ENCODE measurements around the gene PHB1.
"Not testable (repeated sequence)": the region's sequence is repeated elsewhere in the genome, so short reads cannot be mapped to it uniquely, and the experiment has no call there.

PHB1 gene

GRCh38 chr17:49386373-49386772, 28.3 kb downstream of the PHB1 start:
- TF ChIP-seq ZNF274 (IDR thresholded peaks at IDR 0.05; ENCODE audit: low read depth, low read length), result no peak
- H3K4me3 ChIP-seq (ENCODE audit: low read length), result no peak overlapping the region

- no peak overlapping the region for H3K4me3 ChIP-seq (ENCODE audit: low read length)
- TF ChIP-seq ZNF274 (IDR thresholded peaks at IDR 0.05; ENCODE audit: low read depth, low read length), result no peak
Observed at GRCh38 chr17:49384951-49385350, 29.7 kb downstream of the PHB1 start.

GRCh38 chr17:49383060-49383459, 31.6 kb downstream of the PHB1 start:
- TF ChIP-seq ZNF274 (IDR thresholded peaks at IDR 0.05; ENCODE audit: low read depth, low read length), result no peak
- no peak overlapping the region for H3K4me3 ChIP-seq (ENCODE audit: low read length)

- no peak overlapping the region for H3K4me3 ChIP-seq (ENCODE audit: low read length)
- no peak for TF ChIP-seq ZNF274 (IDR thresholded peaks at IDR 0.05; ENCODE audit: low read depth, low read length)
Observed at GRCh38 chr17:49382556-49382955, 32.1 kb downstream of the PHB1 start.

GRCh38 chr17:49381793-49382192, 32.9 kb downstream of the PHB1 start:
- TF ChIP-seq ZNF274 (IDR thresholded peaks at IDR 0.05; ENCODE audit: low read depth, low read length), result no peak

GRCh38 chr17:49381033-49381432, 33.6 kb downstream of the PHB1 start:
- no peak for TF ChIP-seq ZNF274 (IDR thresholded peaks at IDR 0.05; ENCODE audit: low read depth, low read length)
- H3K4me3 ChIP-seq (ENCODE audit: low read length), result no peak overlapping the region

More at GRCh38 chr17:49381793-49382192, 32.9 kb downstream of the PHB1 start:
- H3K4me3 ChIP-seq (ENCODE audit: low read length), result no peak overlapping the region

GRCh38 chr17:49379926-49380325, 34.8 kb downstream of the PHB1 start:
- TF ChIP-seq ZNF274 (IDR thresholded peaks at IDR 0.05; ENCODE audit: low read depth, low read length), result no peak
- H3K4me3 ChIP-seq (ENCODE audit: low read length), result no peak overlapping the region

GRCh38 chr17:49378311-49378710, 36.4 kb downstream of the PHB1 start:
- H3K4me3 ChIP-seq (ENCODE audit: low read length), result no peak overlapping the region
- no peak for TF ChIP-seq ZNF274 (IDR thresholded peaks at IDR 0.05; ENCODE audit: low read depth, low read length)

GRCh38 chr17:49375544-49375943, 39.1 kb downstream of the PHB1 start:
- TF ChIP-seq ZNF274 (IDR thresholded peaks at IDR 0.05; ENCODE audit: low read depth, low read length), result no peak
- H3K4me3 ChIP-seq (ENCODE audit: low read length), result no peak overlapping the region

- no peak overlapping the region for H3K4me3 ChIP-seq (ENCODE audit: low read length)
- no peak for TF ChIP-seq ZNF274 (IDR thresholded peaks at IDR 0.05; ENCODE audit: low read depth, low read length)
Observed at GRCh38 chr17:49373115-49373514, 41.6 kb downstream of the PHB1 start.

GRCh38 chr17:49372425-49372824, 42.3 kb downstream of the PHB1 start:
- TF ChIP-seq ZNF274 (IDR thresholded peaks at IDR 0.05; ENCODE audit: low read depth, low read length), result no peak

GRCh38 chr17:49370971-49371834, 43.5 kb downstream of the PHB1 start:
- no peak overlapping the region for H3K4me3 ChIP-seq (ENCODE audit: low read length)
- TF ChIP-seq ZNF274 (IDR thresholded peaks at IDR 0.05; ENCODE audit: low read depth, low read length), result no peak

More at GRCh38 chr17:49372425-49372824, 42.3 kb downstream of the PHB1 start:
- no peak overlapping the region for H3K4me3 ChIP-seq (ENCODE audit: low read length)

GRCh38 chr17:49369760-49370159, 44.9 kb downstream of the PHB1 start:
- H3K4me3 ChIP-seq (ENCODE audit: low read length), result no peak overlapping the region

GRCh38 chr17:49369089-49369488, 45.6 kb downstream of the PHB1 start:
- TF ChIP-seq ZNF274 (IDR thresholded peaks at IDR 0.05; ENCODE audit: low read depth, low read length), result no peak
- no peak overlapping the region for H3K4me3 ChIP-seq (ENCODE audit: low read length)

More at GRCh38 chr17:49369760-49370159, 44.9 kb downstream of the PHB1 start:
- TF ChIP-seq ZNF274 (IDR thresholded peaks at IDR 0.05; ENCODE audit: low read depth, low read length), result no peak

GRCh38 chr17:49365667-49366066, 49.0 kb downstream of the PHB1 start:
- no peak for TF ChIP-seq ZNF274 (IDR thresholded peaks at IDR 0.05; ENCODE audit: low read depth, low read length)
- no peak overlapping the region for H3K4me3 ChIP-seq (ENCODE audit: low read length)

- not testable (repeated sequence) for H3K4me3 ChIP-seq (ENCODE audit: low read length)
Observed at GRCh38 chr17:49365126-49365525, 49.6 kb downstream of the PHB1 start.
